ENCODE results near the gene SLC9A9.

Gene SLC9A9

DNA sequence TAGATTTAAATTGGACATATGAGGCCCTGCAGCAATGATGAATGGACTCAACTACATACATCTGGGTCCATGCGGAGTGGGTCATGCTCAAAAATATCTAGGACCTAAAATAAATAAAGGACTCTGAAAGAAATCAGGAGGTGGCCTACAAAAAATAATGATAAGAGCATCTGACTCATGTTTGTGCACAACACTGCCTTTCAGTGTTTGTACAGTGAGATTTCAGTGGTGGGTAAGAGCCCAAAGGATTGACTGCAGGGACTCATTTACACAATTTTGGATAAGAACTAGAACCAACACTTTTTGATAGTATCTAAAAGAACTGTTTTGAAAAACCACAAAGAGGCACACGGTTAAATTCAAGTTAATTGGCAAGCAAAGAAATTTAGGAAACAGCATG lies 285.5 kb downstream of the SLC9A9 start:
- H3K4me3 ChIP-seq (ENCODE audit: low read depth in 1 of 2, low read length in 2 of 2) = no peak overlapping the region
- H3K9me3 ChIP-seq (ENCODE audit: low read length) = no peaks in the 10 kb centered on the region
- H3K36me3 ChIP-seq (ENCODE audit: insufficient read depth, low read length) = no peaks in the 10 kb centered on the region
- peaks cover 2% of the 10 kb centered on the region for H3K4me1 ChIP-seq (ENCODE audit: insufficient read depth, low read length)
- no peak overlapping the region for H3K9ac ChIP-seq (ENCODE audit: low read length)
- no peaks in the 10 kb centered on the region for H3K27me3 ChIP-seq (ENCODE audit: control insufficient read depth in 1 of 2, insufficient read depth in 2 of 2, low read length in 2 of 2)
- no peak overlapping the region for H3K27ac ChIP-seq (ENCODE audit: low read depth, low read length)

DNA sequence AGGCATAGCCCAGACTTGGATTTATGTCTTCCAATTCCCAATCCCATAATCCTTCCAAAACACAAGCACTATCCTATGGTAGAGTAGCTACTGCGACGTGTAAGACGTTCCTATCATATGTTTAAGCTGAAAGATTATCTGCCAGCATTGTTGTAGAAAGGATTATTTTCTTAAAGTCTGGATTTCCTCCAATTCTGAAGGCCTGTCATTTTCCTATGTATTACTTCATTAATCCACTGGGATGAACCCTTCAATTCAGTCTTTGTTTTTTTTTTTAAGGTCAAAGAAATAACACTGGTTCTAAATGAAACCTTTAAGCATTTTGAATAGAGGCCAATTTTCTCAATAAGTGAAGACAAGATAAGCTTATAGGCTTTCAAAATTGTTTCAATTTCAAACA lies 289.0 kb downstream of the SLC9A9 start:
- Histone ChIP-seq H3K27ac (ENCODE audit: low read depth, low read length) (no peak overlapping the region), H3K9me3 (ENCODE audit: low read length) (no peaks in the 10 kb centered on the region), H3K36me3 (ENCODE audit: insufficient read depth, low read length) (no peaks in the 10 kb centered on the region), H3K9ac (ENCODE audit: low read length) (no peak overlapping the region), H3K4me3 (ENCODE audit: low read depth in 1 of 2, low read length in 2 of 2) (no peak overlapping the region), H3K4me1 (ENCODE audit: insufficient read depth, low read length) (no peaks in the 10 kb centered on the region), H3K27me3 (ENCODE audit: control insufficient read depth in 1 of 2, insufficient read depth in 2 of 2, low read length in 2 of 2) (no peaks in the 10 kb centered on the region)

DNA sequence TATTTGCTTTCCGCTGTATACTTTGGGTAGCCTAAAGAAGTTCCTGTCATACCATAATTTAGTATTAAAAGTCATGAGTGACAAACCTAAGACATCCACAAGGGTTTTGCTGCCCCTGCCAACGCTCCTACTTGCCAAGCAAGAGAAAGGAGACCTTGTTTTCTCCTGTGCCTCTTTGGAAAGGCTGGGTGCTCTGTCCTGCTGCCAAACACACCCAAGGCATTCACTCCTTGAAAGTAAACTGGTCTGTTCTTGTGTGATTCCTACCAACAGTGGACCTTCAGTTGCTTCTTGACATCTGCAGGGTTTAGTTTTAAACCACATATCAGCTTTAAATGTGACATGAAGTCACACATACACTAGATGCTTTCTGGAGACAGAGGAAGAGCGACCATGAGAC lies 295.4 kb downstream of the SLC9A9 start:
- no peaks in the 10 kb centered on the region for H3K4me1 ChIP-seq (ENCODE audit: insufficient read depth, low read length)
- H3K9me3 ChIP-seq (ENCODE audit: low read length) = no peaks in the 10 kb centered on the region
- H3K27me3 ChIP-seq (ENCODE audit: control insufficient read depth in 1 of 2, insufficient read depth in 2 of 2, low read length in 2 of 2) = no peaks in the 10 kb centered on the region
- no peak overlapping the region for H3K27ac ChIP-seq (ENCODE audit: low read depth, low read length)
- H3K9ac ChIP-seq (ENCODE audit: low read length) = no peak overlapping the region
- no peaks in the 10 kb centered on the region for H3K36me3 ChIP-seq (ENCODE audit: insufficient read depth, low read length)
- no peak overlapping the region for H3K4me3 ChIP-seq (ENCODE audit: low read depth in 1 of 2, low read length in 2 of 2)

DNA sequence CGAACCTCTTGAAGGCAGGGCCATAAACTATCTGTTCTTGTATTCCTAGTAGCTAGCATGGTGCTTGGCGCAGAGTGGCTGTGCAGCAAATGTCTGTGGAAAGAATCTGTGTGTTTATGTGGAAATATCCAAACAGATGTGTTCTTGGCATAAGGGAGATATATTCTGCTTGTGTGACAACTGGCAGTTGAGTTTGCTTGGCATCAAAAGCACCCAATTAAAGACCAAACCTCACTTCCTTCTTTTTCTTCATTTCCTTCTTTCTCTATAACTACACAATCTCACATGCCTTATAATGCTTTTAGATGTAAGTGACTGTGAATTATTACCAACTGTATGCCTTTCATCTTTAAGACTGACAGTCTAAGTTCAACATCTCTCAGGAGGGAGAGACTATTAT lies 296.5 kb downstream of the SLC9A9 start:
- no peaks in the 10 kb centered on the region for H3K36me3 ChIP-seq (ENCODE audit: insufficient read depth, low read length)
- H3K27ac ChIP-seq (ENCODE audit: low read depth, low read length) = no peak overlapping the region
- H3K4me1 ChIP-seq (ENCODE audit: insufficient read depth, low read length) = no peaks in the 10 kb centered on the region
- H3K9ac ChIP-seq (ENCODE audit: low read length) = no peak overlapping the region
- H3K9me3 ChIP-seq (ENCODE audit: low read length) = no peaks in the 10 kb centered on the region
- no peaks in the 10 kb centered on the region for H3K27me3 ChIP-seq (ENCODE audit: control insufficient read depth in 1 of 2, insufficient read depth in 2 of 2, low read length in 2 of 2)
- no peak overlapping the region for H3K4me3 ChIP-seq (ENCODE audit: low read depth in 1 of 2, low read length in 2 of 2)

DNA sequence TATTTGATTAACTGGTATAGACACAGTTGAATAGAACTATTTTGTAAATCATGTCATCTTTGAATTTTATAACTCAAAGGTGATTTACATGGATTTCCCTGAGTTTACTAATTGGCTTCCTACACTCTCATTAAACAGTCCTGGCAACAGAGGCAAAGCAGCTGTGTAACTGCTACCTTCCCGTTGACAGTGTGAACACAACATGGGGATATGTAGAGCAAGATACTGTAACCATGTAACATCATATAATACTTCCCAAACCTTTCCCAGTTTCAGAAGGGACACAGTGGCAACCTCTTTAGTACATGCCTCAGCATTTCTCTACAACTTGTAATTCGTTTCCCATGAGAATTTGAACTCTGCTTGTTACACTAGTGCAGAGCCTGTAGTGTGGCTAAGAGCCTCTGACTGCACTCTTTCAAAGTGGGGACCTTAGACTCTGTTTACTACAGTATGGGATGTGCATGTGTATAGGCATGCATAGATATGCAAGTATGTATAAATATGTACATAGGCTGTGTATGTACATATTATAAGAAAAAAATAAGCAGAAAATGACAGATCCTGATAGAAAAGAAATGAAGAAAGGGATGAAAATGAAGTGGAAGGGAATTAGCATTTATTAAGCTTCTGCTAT lies 299.3 kb downstream of the SLC9A9 start:
- Histone ChIP-seq H3K4me3 (ENCODE audit: low read depth in 1 of 2, low read length in 2 of 2) (no peak overlapping the region), H3K4me1 (ENCODE audit: insufficient read depth, low read length) (no peaks in the 10 kb centered on the region), H3K27me3 (ENCODE audit: control insufficient read depth in 1 of 2, insufficient read depth in 2 of 2, low read length in 2 of 2) (no peaks in the 10 kb centered on the region), H3K9me3 (ENCODE audit: low read length) (no peaks in the 10 kb centered on the region), H3K27ac (ENCODE audit: low read depth, low read length) (no peak overlapping the region), H3K9ac (ENCODE audit: low read length) (no peak overlapping the region), H3K36me3 (ENCODE audit: insufficient read depth, low read length) (no peaks in the 10 kb centered on the region)

DNA sequence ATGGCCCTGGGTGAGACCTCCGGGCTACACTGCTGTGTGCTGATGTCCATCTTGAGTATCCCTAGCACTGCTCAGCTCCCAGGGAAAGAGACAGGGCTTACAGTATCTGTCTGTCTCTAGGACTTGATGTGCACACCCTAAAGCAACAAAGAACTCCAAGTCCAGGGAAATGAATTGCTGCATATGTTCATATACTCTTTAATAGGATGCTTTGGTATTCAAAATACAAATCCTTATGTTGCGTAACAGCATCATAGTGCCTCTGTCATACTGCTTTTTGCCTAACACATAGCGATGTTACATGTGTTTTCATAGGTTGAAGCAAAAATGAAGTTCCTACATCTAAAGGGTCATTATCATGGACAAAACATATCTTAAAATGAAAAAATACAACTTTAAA lies 299.9 kb downstream of the SLC9A9 start:
- Histone ChIP-seq H3K4me1 (ENCODE audit: insufficient read depth, low read length) (no peaks in the 10 kb centered on the region), H3K4me3 (ENCODE audit: low read depth in 1 of 2, low read length in 2 of 2) (no peak overlapping the region), H3K27me3 (ENCODE audit: control insufficient read depth in 1 of 2, insufficient read depth in 2 of 2, low read length in 2 of 2) (no peaks in the 10 kb centered on the region), H3K9ac (ENCODE audit: low read length) (no peak overlapping the region), H3K27ac (ENCODE audit: low read depth, low read length) (no peak overlapping the region), H3K9me3 (ENCODE audit: low read length) (no peaks in the 10 kb centered on the region), H3K36me3 (ENCODE audit: insufficient read depth, low read length) (no peaks in the 10 kb centered on the region)

DNA sequence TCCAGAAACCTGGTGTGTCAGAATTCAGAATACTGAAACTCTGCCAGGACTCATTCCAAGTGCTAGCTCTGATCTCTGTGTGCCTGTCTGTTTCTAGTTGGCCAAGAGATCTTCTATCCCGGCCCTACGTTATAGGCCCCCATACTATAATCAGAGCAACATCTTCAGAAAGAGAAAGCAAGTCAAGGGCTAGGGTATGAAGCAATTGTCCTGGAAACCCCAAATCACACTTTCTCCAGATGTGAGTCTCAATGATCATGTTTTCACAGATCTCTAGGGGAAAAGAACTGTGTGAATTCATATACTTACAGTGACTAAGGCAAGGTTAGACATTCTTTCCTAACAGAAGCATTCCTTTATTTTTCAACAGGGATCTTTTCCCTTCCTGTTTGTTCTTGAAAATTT lies 309.7 kb downstream of the SLC9A9 start:
- Histone ChIP-seq H3K9ac (ENCODE audit: low read length) (no peak overlapping the region), H3K36me3 (ENCODE audit: insufficient read depth, low read length) (no peaks in the 10 kb centered on the region), H3K27me3 (ENCODE audit: control insufficient read depth in 1 of 2, insufficient read depth in 2 of 2, low read length in 2 of 2) (no peaks in the 10 kb centered on the region), H3K4me1 (ENCODE audit: insufficient read depth, low read length) (peaks cover 32% of the 10 kb centered on the region), H3K9me3 (ENCODE audit: low read length) (no peaks in the 10 kb centered on the region), H3K4me3 (ENCODE audit: low read depth in 1 of 2, low read length in 2 of 2) (no peak overlapping the region), H3K27ac (ENCODE audit: low read depth, low read length) (no peak overlapping the region)

DNA sequence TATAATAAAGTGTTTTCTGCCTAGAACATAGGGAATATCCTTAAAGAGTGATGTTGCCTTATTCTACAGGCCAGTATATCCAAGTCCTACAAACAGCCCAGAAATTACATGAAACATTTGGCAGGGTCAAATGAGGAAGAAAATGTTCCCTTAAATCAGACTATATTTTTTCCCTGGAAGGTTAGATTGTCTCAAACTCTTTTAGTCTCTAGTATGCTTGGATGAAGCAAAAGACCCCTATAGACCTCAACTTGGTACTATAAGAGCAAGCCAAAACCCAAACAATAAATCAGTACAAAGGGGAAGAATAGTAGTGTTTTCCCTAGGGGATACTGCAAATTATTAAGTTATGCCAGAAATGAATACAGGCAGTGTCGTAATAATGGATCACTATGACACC lies 310.2 kb downstream of the SLC9A9 start:
- peaks cover 32% of the 10 kb centered on the region for H3K4me1 ChIP-seq (ENCODE audit: insufficient read depth, low read length)
- H3K36me3 ChIP-seq (ENCODE audit: insufficient read depth, low read length) = no peaks in the 10 kb centered on the region
- H3K9ac ChIP-seq (ENCODE audit: low read length) = no peak overlapping the region
- H3K27me3 ChIP-seq (ENCODE audit: control insufficient read depth in 1 of 2, insufficient read depth in 2 of 2, low read length in 2 of 2) = no peaks in the 10 kb centered on the region
- H3K27ac ChIP-seq (ENCODE audit: low read depth, low read length) = no peak overlapping the region
- H3K9me3 ChIP-seq (ENCODE audit: low read length) = no peaks in the 10 kb centered on the region
- H3K4me3 ChIP-seq (ENCODE audit: low read depth in 1 of 2, low read length in 2 of 2) = no peak overlapping the region

DNA sequence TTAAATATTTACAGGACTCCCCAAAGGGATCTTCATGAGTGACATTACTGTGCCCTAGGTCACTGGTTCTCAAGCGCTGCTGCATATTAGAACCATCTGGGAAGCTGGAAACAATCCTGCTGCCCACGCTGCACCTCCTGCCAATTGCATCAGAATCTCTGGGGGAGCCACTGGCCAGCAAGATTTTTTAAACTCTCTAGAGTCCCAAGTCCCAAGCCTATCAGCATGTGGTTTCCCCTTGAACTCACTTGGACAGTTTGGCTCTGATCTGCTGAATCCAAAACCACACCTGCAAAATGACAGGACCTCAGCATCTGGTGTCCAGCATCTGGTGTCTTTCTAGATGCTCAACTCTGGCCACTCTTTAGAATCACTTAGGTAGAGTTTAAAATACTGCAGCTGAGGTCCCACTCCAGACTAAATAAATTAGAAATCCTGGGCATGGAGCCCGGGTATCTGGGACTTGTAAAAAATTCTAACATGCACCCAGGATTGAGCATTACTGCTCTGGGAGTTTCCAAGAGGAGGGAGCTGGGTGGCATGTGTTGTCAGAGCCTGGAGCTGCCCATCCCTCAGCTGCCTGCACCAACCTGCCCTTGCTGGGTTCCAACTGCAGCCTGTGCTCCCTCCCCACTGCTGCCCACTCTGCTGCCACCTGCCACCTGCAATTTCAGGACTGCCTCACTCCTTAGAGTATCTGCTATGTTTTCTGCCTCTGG lies 311.3 kb downstream of the SLC9A9 start:
- H3K27ac ChIP-seq (ENCODE audit: low read depth, low read length) = no peak overlapping the region
- no peaks in the 10 kb centered on the region for H3K36me3 ChIP-seq (ENCODE audit: insufficient read depth, low read length)
- H3K9ac ChIP-seq (ENCODE audit: low read length) = no peak overlapping the region
- H3K4me1 ChIP-seq (ENCODE audit: insufficient read depth, low read length) = peaks cover 32% of the 10 kb centered on the region
- no peak overlapping the region for H3K4me3 ChIP-seq (ENCODE audit: low read depth in 1 of 2, low read length in 2 of 2)
- H3K27me3 ChIP-seq (ENCODE audit: control insufficient read depth in 1 of 2, insufficient read depth in 2 of 2, low read length in 2 of 2) = no peaks in the 10 kb centered on the region
- H3K9me3 ChIP-seq (ENCODE audit: low read length) = no peaks in the 10 kb centered on the region

DNA sequence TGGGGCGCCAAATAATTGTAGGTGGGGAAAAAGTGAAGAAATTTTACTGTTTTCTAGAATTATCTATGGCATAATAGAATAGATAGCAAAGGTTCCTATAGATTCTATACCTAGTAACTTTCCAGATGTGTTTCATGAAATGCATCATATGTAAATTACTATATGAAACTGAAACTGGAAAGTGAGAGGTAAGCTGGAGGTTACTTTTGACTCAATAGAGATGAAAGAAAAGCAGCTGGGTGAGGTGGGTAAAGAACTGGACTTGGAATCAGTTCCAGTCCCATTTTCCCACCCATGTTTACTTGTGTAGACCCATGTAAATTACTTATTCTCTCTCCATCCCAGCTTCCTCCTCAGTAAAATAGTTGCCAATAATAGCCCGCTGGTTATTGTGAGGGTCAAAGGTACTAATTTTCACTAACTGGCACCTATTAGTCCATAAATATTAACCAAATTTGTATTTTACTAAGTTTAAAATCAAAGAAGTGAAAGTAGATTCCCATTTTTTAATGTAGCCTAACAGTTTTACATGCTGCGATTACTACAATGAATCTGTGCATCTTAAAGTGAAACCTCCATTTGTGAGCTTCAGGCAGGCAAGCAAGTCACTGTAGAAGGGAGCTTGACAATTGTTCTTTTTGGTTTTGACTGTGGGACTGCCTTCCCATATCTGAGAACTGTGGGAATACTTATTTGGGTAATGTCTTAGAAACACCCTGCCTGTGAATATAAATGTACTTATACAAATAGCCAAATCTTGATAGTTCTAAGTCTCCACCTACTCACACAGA lies 312.1 kb downstream of the SLC9A9 start:
- Histone ChIP-seq H3K36me3 (ENCODE audit: insufficient read depth, low read length) (no peaks in the 10 kb centered on the region), H3K9ac (ENCODE audit: low read length) (no peak overlapping the region), H3K9me3 (ENCODE audit: low read length) (no peaks in the 10 kb centered on the region), H3K27ac (ENCODE audit: low read depth, low read length) (no peak overlapping the region), H3K27me3 (ENCODE audit: control insufficient read depth in 1 of 2, insufficient read depth in 2 of 2, low read length in 2 of 2) (no peaks in the 10 kb centered on the region), H3K4me1 (ENCODE audit: insufficient read depth, low read length) (peaks cover 32% of the 10 kb centered on the region), H3K4me3 (ENCODE audit: low read depth in 1 of 2, low read length in 2 of 2) (no peak overlapping the region)

DNA sequence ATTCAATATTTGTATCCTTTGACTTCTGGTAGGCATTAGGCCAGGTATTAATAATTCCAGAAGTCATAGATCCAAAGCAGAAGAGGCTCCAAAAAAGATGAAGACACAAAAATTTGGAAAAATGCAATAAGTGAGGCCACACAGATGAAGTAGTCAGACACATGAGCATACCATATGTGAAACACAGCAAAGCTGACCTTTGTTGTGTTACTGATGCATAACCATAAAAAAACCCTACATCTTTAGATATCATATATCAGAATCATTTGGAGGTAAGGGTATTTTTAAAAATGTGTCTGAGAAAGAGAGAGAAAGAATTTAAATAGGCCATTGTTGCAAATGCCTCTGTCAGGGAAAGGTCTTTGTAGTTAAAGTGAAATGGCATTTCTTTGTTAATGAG lies 314.9 kb downstream of the SLC9A9 start:
- no peaks in the 10 kb centered on the region for H3K36me3 ChIP-seq (ENCODE audit: insufficient read depth, low read length)
- no peaks in the 10 kb centered on the region for H3K9me3 ChIP-seq (ENCODE audit: low read length)
- H3K27ac ChIP-seq (ENCODE audit: low read depth, low read length) = no peak overlapping the region
- H3K27me3 ChIP-seq (ENCODE audit: control insufficient read depth in 1 of 2, insufficient read depth in 2 of 2, low read length in 2 of 2) = no peaks in the 10 kb centered on the region
- H3K9ac ChIP-seq (ENCODE audit: low read length) = no peak overlapping the region
- H3K4me1 ChIP-seq (ENCODE audit: insufficient read depth, low read length) = peaks cover 22% of the 10 kb centered on the region
- H3K4me3 ChIP-seq (ENCODE audit: low read depth in 1 of 2, low read length in 2 of 2) = no peak overlapping the region
